Measurements from ENCODE around the gene BLVRA. TPM values are rescaled to one million over a fixed set of nuclear protein-coding genes. Genes with fewer than 3 reads are reported as not detected.
"Not testable (repeated sequence)": the region's sequence is repeated elsewhere in the genome, so short reads cannot be mapped to it uniquely, and the experiment has no call there.

The BLVRA gene
- total RNA-seq, 1 donor from 2014 or later: 21.2 TPM

GRCh38 chr7:43815373-43815772 is 56.9 kb downstream of the BLVRA start:
- no peak for DNase-seq (ENCODE audit: extremely low spot score, unreplicated experiment)
- Mint-ChIP-seq H3K4me3 (ENCODE audit: unreplicated experiment) (no peak overlapping the region), H3K9me3 (ENCODE audit: unreplicated experiment) (no peaks in the 10 kb centered on the region), H3K36me3 (ENCODE audit: unreplicated experiment) (no peaks in the 10 kb centered on the region), H3K27me3 (ENCODE audit: unreplicated experiment) (peaks cover 73% of the 10 kb centered on the region), H3K27ac (ENCODE audit: unreplicated experiment) (no peak overlapping the region), H3K4me1 (ENCODE audit: unreplicated experiment) (no peaks in the 10 kb centered on the region)
- TF ChIP-seq, protein P1, sequence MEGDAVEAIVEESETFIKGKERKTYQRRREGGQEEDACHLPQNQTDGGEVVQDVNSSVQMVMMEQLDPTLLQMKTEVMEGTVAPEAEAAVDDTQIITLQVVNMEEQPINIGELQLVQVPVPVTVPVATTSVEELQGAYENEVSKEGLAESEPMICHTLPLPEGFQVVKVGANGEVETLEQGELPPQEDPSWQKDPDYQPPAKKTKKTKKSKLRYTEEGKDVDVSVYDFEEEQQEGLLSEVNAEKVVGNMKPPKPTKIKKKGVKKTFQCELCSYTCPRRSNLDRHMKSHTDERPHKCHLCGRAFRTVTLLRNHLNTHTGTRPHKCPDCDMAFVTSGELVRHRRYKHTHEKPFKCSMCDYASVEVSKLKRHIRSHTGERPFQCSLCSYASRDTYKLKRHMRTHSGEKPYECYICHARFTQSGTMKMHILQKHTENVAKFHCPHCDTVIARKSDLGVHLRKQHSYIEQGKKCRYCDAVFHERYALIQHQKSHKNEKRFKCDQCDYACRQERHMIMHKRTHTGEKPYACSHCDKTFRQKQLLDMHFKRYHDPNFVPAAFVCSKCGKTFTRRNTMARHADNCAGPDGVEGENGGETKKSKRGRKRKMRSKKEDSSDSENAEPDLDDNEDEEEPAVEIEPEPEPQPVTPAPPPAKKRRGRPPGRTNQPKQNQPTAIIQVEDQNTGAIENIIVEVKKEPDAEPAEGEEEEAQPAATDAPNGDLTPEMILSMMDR (IDR thresholded peaks at IDR 0.05): no peak

GRCh38 chr7:43816046-43816797 is 57.7 kb downstream of the BLVRA start:
- H3K27me3 Mint-ChIP-seq (ENCODE audit: unreplicated experiment): peaks cover 81% of the 10 kb centered on the region
- not testable (repeated sequence) for H3K36me3 Mint-ChIP-seq (ENCODE audit: unreplicated experiment); H3K27ac Mint-ChIP-seq (ENCODE audit: unreplicated experiment); H3K4me3 Mint-ChIP-seq (ENCODE audit: unreplicated experiment); H3K9me3 Mint-ChIP-seq (ENCODE audit: unreplicated experiment); H3K4me1 Mint-ChIP-seq (ENCODE audit: unreplicated experiment); DNase-seq (ENCODE audit: extremely low spot score, unreplicated experiment)

- H3K4me3 Mint-ChIP-seq (ENCODE audit: unreplicated experiment); H3K27ac Mint-ChIP-seq (ENCODE audit: unreplicated experiment); DNase-seq (ENCODE audit: extremely low spot score, unreplicated experiment); H3K9me3 Mint-ChIP-seq (ENCODE audit: unreplicated experiment); H3K4me1 Mint-ChIP-seq (ENCODE audit: unreplicated experiment); H3K36me3 Mint-ChIP-seq (ENCODE audit: unreplicated experiment): not testable (repeated sequence)
- peaks cover 91% of the 10 kb centered on the region for H3K27me3 Mint-ChIP-seq (ENCODE audit: unreplicated experiment)
Measured at GRCh38 chr7:43823425-43823824, 64.9 kb downstream of the BLVRA start.

DNA sequence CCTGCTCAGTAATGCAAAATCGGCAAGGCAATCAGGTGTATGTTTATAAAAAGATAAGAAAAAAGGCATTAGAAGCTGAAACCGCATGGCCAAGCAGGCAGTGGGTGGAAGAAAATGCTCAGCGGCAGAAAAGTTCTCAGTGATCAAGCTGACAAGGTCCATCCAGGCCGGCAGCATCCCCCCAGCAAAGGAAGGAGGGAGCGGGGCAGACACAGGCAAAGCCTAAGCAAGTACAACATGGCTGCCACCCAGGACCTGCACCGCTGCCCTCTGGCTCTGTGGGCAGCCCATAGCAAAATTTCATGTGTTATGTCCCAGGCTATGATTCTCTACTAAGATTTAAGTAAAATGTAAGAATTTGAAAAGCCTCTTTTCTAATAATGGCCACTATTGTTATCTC is 65.5 kb downstream of the BLVRA start:
- Mint-ChIP-seq H3K27me3 (ENCODE audit: unreplicated experiment) (peaks cover 91% of the 10 kb centered on the region), H3K36me3 (ENCODE audit: unreplicated experiment) (no peaks in the 10 kb centered on the region), H3K9me3 (ENCODE audit: unreplicated experiment) (no peaks in the 10 kb centered on the region), H3K27ac (ENCODE audit: unreplicated experiment) (no peak overlapping the region), H3K4me3 (ENCODE audit: unreplicated experiment) (no peak overlapping the region), H3K4me1 (ENCODE audit: unreplicated experiment) (no peaks in the 10 kb centered on the region)
- no peak for DNase-seq (ENCODE audit: extremely low spot score, unreplicated experiment)
- TF ChIP-seq, protein P1 (IDR thresholded peaks at IDR 0.05): no peak

GRCh38 chr7:43824513-43824912 is 66.0 kb downstream of the BLVRA start:
- H3K36me3 Mint-ChIP-seq (ENCODE audit: unreplicated experiment); DNase-seq (ENCODE audit: extremely low spot score, unreplicated experiment); H3K27ac Mint-ChIP-seq (ENCODE audit: unreplicated experiment); H3K4me1 Mint-ChIP-seq (ENCODE audit: unreplicated experiment); H3K9me3 Mint-ChIP-seq (ENCODE audit: unreplicated experiment); H3K4me3 Mint-ChIP-seq (ENCODE audit: unreplicated experiment): not testable (repeated sequence)
- H3K27me3 Mint-ChIP-seq (ENCODE audit: unreplicated experiment): peaks cover 91% of the 10 kb centered on the region

- no peak overlapping the region for H3K4me3 Mint-ChIP-seq (ENCODE audit: unreplicated experiment)
- H3K4me1 Mint-ChIP-seq (ENCODE audit: unreplicated experiment): no peaks in the 10 kb centered on the region
- no peaks in the 10 kb centered on the region for H3K36me3 Mint-ChIP-seq (ENCODE audit: unreplicated experiment)
- H3K27ac Mint-ChIP-seq (ENCODE audit: unreplicated experiment): no peak overlapping the region
- no peaks in the 10 kb centered on the region for H3K9me3 Mint-ChIP-seq (ENCODE audit: unreplicated experiment)
- H3K27me3 Mint-ChIP-seq (ENCODE audit: unreplicated experiment): peaks cover 91% of the 10 kb centered on the region
- no peak for DNase-seq (ENCODE audit: extremely low spot score, unreplicated experiment)
- TF ChIP-seq, protein P1 (IDR thresholded peaks at IDR 0.05): no peak
Measured at GRCh38 chr7:43824963-43825362, 66.5 kb downstream of the BLVRA start.

Data from osteocyte (in vitro differentiated cells).